GM12872 (cell line): ENCODE data around the gene GPR85.

ENCODE experiments used
- TF ChIP-seq, protein P1 (sequence below): IDR thresholded peaks from 3 replicates; pipeline ENCODE4 v1.5.1; 2011; ENCODE audit warnings: low read depth, mild to moderate bottlenecking, low read length, moderate library complexity; ENCODE audit not compliant: insufficient read depth

The GPR85 gene

DNA sequence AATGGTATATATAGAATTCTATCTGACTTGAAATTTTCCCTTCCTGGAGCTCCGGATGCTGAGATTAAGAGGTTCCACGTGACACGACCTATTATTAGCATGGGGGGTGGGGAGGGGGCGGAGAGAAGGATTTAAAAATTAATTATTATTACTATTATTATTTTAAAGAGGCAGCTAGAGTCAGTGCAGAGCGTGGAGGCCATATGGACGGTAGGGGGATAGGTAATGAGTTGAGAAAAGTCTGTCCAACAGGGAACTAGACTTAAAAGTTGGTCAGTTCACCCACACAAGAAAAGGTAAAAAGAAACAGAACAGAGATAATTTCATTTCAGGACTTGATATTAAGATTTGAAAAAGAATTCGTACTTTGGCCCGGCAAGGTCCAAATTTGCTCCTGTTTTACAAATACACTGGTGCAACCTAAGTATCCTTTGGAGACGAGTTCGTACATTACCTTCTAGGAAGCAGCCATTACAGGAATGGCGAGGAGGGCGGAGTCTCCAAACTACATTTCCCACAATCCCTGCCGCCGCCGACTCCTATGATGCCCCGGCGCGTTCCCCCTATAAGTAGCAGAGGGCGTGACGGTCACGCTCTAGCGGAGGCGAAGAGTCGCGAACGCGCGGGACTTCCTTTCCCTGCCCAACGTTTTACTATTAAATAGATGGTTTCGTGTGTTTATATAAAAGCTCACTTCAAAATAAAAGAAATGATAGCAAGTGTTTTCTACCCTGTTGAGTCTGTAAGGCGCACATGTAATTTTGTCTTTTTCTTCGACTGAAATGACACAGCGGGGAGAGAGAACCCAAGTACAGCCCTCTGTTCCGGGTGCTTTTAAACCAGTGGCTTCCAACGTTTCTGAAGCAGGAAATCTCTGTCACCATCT is 31.7 kb upstream of the GPR85 start, which contains the start of gene SMIM30:
TSS of gene SMIM30 (minus strand) at position 481 of the 886 bp plus-strand sequence. CDS start 976 bp downstream, outside the sequence.
- TF ChIP-seq, protein P1, sequence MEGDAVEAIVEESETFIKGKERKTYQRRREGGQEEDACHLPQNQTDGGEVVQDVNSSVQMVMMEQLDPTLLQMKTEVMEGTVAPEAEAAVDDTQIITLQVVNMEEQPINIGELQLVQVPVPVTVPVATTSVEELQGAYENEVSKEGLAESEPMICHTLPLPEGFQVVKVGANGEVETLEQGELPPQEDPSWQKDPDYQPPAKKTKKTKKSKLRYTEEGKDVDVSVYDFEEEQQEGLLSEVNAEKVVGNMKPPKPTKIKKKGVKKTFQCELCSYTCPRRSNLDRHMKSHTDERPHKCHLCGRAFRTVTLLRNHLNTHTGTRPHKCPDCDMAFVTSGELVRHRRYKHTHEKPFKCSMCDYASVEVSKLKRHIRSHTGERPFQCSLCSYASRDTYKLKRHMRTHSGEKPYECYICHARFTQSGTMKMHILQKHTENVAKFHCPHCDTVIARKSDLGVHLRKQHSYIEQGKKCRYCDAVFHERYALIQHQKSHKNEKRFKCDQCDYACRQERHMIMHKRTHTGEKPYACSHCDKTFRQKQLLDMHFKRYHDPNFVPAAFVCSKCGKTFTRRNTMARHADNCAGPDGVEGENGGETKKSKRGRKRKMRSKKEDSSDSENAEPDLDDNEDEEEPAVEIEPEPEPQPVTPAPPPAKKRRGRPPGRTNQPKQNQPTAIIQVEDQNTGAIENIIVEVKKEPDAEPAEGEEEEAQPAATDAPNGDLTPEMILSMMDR: no peak

DNA sequence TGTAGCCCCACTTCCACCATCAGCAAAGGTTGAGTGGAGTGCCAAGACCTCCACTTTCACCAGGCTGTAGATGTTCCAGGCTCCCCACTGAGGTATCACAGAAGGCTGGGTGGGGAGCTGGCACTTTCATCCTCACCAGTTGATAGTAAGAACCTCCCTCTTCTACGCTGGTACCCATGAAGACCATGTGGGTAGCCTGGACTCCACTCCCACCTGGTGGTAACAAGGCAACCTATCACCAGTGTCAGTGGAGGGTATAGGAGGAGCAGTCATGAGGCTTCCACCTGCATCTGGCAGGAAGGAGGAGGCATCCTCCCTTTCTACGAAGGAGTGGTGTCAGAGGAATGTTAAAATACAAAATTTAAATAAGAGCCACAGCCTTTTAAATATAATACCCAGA is 27.3 kb upstream of the GPR85 start:
- TF ChIP-seq, protein P1: peak; percentile 35

DNA sequence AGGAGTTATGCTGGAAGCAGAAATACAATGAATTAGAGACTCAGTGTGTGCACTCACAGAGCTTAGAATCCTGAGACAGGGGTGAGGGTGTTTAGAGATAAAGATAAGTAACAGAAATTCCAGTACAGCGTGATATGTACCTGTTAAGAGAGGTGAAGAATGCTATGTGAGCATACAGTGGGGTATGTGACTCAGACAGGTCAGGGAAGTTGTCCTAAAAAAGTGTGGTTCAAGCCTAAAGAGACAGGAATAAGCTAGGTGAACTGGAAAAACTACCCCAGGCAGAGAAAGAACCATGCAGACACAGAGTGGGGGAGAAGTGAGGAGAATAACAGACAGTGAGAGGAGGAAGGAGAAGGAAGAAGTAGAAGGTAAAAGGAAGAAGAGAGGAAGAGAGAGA is 23.1 kb upstream of the GPR85 start:
- TF ChIP-seq, protein P1: no peak

DNA sequence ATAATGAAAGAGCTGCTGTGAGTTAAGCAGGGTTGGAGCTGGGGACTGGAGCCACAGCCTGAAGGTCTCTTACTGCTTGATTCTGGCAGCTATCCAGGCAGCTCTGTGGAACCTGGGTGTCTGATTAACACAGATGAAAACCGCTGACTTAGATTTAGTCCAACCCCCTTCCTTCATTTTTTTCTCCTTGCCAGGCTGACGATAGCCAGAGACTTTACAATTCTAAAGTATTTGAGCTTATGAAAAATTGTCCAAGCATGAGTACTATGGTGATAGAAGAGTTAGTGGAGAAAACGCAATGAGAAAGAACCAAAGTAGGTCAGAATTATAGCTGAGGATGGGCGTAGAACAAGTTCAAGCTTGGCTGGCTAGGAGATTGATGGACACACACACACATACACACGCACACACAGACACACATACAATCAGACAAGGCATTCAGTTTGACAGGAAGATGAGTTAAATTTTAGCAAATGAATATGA is 13.5 kb upstream of the GPR85 start:
- TF ChIP-seq, protein P1: no peak

DNA sequence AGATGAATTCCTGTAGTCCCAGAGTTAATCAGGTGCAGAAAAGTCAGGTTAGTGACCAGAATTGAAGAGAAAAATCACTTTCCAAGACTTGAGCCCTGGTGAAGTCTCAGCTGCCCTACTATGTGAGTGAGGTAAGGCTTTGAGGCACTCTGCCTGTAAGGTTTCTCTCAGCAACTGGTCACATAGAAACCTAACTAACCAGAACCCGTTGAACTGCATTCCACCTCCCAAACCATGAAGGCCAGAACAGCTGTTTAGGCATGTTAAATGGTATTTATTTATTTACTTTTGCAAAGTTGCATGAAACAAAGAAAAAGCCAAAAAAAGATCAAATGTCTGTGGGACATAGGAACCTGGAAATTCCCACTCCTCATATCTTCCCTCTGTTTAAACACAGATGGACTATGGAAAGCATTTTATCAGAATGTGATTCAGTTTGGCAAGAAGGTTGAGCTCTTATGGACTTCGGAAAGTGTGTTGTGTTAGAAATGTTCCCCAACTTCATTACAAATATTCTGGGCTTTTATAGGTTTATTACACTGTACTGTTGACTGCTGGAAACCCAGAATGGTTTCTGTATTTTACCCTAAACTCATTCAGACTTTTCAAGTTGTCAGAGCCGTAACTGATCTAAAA is 12.8 kb upstream of the GPR85 start:
- TF ChIP-seq, protein P1: no peak

DNA sequence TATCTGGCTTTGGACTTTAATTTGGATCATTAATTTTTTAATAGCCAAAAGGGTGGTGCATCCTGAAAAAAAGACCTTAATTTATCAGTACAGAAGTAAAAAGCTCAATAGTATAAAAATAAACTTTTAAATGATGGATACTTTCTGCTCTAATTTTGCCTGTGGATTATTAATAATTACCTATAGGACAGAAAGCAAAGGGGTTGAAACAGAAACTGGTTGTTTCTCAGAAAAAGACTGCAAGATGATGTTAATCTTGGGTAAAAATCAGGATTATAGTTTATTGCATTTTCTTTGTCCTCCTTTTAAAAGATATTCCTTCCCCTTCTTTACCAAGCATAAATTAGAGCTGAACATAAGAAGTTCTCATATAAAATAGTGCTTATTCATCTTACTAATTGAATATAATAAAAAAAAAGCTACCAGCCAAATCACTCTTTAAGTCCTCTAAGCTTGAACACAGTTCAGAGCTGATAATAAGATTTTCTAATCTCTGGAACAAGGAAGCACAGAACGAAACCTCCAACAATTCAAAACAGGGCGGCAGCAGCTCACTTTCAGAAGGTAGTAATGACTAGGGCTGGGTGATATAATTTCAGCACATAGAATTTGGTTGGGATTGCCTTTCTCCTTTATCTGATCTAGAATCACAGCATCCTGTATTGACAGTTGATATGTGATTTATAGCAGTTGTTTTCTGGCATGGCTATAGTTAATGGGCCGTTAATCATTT is 8.1 kb upstream of the GPR85 start:
- TF ChIP-seq, protein P1: no peak

DNA sequence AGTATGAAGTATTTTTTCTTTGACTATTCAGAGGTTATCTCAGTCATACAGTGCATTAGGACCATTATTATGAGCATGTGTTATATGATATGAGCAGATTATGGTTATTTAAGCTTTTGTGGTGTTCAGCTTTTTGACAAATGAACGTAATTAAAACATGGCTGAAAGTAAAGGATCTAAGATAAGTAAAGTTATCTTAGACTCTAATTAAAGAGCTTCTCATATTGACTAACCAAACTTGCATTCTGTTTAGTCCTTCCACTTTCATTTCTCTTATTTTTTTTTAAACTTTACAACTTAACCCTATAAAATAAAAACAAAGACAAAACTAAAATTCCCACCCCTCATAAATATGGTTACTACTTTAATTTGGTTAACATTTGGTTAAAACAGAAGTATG is 6.9 kb upstream of the GPR85 start:
- TF ChIP-seq, protein P1: no peak
